ENCODE measurements around the gene SOHLH1. TPM values are rescaled to one million over a fixed set of nuclear protein-coding genes. Genes with fewer than 3 reads are reported as not detected.

SOHLH1 gene
- polyA plus RNA-seq, 1 experiment: not detected

DNA sequence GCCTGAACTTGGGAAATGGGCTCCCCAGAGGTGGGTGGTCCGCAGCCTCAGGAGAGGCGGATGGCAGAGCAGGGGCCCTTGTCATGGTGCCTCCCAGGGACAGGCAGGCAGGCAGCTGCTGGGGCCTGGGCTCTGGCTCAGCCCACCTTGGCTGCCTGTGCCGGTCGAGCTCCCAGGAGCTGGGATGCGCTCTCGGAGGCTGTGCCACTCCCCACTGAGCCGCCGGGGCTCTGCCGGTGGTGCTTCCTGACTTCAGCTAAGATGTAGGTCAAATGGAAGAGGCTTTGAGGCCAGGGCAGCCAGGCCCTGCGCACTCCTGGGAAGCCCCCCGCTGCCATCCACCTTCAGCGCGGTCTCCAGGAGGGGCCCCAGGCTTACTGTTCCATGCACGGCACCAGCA, 43.7 kb upstream of the SOHLH1 start:
- H3K27me3 ChIP-seq (ENCODE audit: control insufficient read depth, insufficient read depth, low read length): peaks cover 6% of the 10 kb centered on the region
- no peaks in the 10 kb centered on the region; the same call in 1 of the 2 replicates for H3K9me3 ChIP-seq (ENCODE audit: control insufficient read depth, insufficient read depth, low read length)
- no peak overlapping the region for H3K4me3 ChIP-seq (ENCODE audit: low read depth, low read length)
- no peak overlapping the region for H3K27ac ChIP-seq (ENCODE audit: low read depth, low read length)
- ChIA-PET POLR2A (no interaction called here), CTCF (no interaction called here)
- TF ChIP-seq, protein P1, sequence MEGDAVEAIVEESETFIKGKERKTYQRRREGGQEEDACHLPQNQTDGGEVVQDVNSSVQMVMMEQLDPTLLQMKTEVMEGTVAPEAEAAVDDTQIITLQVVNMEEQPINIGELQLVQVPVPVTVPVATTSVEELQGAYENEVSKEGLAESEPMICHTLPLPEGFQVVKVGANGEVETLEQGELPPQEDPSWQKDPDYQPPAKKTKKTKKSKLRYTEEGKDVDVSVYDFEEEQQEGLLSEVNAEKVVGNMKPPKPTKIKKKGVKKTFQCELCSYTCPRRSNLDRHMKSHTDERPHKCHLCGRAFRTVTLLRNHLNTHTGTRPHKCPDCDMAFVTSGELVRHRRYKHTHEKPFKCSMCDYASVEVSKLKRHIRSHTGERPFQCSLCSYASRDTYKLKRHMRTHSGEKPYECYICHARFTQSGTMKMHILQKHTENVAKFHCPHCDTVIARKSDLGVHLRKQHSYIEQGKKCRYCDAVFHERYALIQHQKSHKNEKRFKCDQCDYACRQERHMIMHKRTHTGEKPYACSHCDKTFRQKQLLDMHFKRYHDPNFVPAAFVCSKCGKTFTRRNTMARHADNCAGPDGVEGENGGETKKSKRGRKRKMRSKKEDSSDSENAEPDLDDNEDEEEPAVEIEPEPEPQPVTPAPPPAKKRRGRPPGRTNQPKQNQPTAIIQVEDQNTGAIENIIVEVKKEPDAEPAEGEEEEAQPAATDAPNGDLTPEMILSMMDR (IDR thresholded peaks at IDR 0.05; ENCODE audit: low read depth, low read length): no peak
- no peak for DNase-seq (ENCODE audit: low read depth, low spot score)

DNA sequence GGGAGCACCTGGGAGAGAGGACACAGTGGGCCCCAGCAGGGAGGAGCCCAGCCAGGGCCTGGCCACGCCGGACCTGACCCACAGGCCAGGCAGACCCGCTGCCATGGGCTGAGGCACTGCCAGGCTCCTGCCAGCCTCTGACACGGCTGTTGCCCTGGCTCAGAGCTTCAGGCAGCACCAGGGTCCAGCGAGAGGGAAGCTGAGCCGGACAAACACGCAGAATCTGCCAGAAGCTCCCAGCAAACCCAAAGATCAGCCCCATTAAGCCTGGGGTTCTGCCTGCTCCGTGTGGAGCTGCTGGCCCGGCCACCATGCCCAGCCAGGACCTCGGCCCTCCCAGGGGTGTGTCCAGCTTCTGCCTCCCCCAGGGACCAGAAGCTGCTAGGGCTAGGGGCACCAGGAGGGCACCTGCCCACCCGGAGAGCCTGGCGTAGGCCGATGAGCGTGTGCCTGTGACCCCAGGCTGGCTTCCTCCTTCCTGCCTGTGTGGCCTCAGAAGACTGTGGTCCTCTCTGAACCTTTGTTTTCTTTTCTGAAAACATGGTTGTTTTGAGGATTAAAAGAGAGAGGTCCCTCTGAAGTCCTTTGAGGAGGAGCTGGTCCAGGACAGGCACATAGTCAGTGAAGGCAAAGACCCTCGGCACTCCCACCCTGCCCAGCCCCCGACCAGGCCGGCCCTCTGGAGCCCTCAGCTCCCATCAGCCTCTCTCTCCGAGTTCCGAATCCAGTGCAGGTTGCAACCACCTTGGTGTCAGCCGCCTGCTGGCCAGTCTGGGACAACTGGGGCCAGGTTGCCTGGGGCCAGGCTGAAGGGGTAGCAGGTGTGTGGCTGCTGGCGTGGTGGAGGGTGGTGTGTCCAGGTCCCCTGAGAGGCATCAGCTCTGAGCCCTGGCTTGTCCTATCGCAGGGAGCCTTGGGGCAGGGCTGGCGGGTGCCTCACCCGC, 42.3 kb upstream of the SOHLH1 start:
- CTCF ChIA-PET: interaction anchor here (1.1 kb wide), 1 partner anchor 39 kb away, joined by 3 read pairs; the partner anchor contains the start of gene KCNT1
- no peak overlapping the region for H3K27ac ChIP-seq (ENCODE audit: low read depth, low read length)
- H3K4me3 ChIP-seq (ENCODE audit: low read depth, low read length): no peak overlapping the region
- TF ChIP-seq, protein P1 (IDR thresholded peaks at IDR 0.05; ENCODE audit: low read depth, low read length): no peak
- POLR2A ChIA-PET: no interaction called here
- H3K9me3 ChIP-seq (ENCODE audit: control insufficient read depth, insufficient read depth, low read length): no peaks in the 10 kb centered on the region; the same call in 1 of the 2 replicates
- H3K27me3 ChIP-seq (ENCODE audit: control insufficient read depth, insufficient read depth, low read length): peaks cover 11% of the 10 kb centered on the region
- no peak for DNase-seq (ENCODE audit: low read depth, low spot score)

DNA sequence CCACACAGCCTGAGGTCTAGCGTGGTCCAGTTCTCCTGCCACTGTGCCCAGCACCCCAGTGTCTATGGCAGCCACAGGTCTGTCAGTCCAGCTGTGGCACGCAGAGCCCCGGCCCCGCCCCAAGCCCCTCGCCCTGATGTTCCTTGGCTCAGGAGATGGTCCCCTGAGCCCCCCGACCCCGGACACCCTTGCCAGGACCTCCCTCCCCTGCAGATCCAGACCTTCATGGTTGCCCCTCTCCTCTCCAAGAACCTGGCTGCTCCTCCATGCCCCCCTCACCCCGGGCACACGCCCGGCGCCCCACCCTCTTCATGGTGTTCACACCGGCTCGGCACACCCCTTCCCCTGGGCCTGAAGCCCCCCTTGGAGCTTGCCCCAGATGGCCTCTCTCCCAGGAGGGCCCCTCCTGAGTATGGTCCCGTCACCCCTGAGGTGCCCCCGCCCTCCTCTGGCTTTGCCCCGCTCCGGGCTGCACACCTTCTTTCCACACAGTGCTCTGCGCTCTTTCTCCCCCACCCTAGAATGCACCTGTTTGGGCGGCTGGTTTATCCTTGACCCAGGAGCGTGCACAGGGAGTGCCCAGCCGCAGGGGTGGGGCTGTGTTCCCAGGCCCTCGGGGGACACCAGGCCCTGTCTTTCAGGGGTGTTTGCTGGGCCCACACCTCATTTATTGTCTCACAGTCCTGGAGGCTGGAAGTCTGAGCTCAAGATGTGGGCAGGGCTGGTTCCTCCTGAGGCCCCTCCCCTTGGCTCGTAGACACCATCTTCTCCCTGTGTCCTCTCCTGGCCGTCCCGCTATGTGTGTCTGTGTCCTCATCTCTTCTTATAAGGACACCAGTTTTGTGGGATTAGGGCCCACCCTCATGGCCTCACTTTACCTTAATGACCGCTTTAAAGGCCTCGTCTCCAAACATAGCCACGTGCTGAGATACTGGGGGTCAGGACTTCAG, 40.3 kb upstream of the SOHLH1 start:
- ChIA-PET POLR2A (no interaction called here), CTCF (no interaction called here)
- Histone ChIP-seq H3K4me3 (ENCODE audit: low read depth, low read length) (no peak overlapping the region), H3K27ac (ENCODE audit: low read depth, low read length) (no peak overlapping the region), H3K9me3 (ENCODE audit: control insufficient read depth, insufficient read depth, low read length) (peaks cover 6% of the 10 kb centered on the region; the same call in 1 of the 2 replicates), H3K27me3 (ENCODE audit: control insufficient read depth, insufficient read depth, low read length) (peaks cover 11% of the 10 kb centered on the region)
- TF ChIP-seq, protein P1 (IDR thresholded peaks at IDR 0.05; ENCODE audit: low read depth, low read length): no peak
- DNase-seq (ENCODE audit: low read depth, low spot score): no peak

DNA sequence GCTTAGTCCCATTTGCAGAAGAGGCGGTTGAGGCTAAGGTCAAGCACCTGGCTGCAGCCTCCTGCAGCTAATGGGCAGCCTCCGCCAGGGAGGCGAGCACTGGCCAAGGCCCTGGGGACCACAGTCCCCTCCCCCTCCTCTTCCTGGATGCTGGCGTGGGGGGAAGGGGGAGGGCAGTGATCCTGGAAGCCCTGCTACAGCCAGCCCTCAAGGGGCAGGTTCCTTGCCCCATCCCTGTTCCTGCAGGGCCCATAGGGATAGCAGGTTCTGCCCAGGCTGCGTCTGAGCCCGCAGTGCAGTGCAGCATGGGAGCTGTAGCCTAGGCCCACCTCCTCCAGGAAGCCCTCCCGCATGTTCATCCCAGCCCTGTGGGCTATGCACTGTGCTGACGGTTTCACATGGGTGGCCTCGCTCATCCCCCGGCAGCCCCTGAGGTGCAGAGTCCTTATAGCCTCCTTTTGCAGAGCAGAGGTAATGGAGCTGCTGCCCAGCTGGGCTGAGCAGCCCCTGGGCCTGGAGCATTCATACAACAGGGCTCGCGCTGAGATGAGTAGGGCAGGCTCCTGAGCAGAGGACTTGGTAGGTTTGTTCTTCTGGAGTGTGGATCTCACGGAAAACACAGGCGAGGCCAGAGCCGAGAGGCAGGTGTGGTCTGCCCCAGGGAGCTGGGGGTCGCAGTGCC, 38.7 kb upstream of the SOHLH1 start:
- DNase-seq (ENCODE audit: low read depth, low spot score): no peak
- Histone ChIP-seq H3K27ac (ENCODE audit: low read depth, low read length) (no peak overlapping the region), H3K27me3 (ENCODE audit: control insufficient read depth, insufficient read depth, low read length) (peaks cover 11% of the 10 kb centered on the region), H3K4me3 (ENCODE audit: low read depth, low read length) (no peak overlapping the region), H3K9me3 (ENCODE audit: control insufficient read depth, insufficient read depth, low read length) (peaks cover 14% of the 10 kb centered on the region; the same call in 1 of the 2 replicates)
- POLR2A ChIA-PET: no interaction called here
- CTCF ChIA-PET: no interaction called here
- TF ChIP-seq, protein P1 (IDR thresholded peaks at IDR 0.05; ENCODE audit: low read depth, low read length): no peak
